Dermis lymphatic vessel endothelial cell (primary cell): Measurements from ENCODE around the gene CHRNA9. TPM values are rescaled to one million over a fixed set of nuclear protein-coding genes. Genes with fewer than 3 reads are reported as not detected.

ENCODE experiments used
- total RNA-seq: library from RNA; depleted of rRNA; stranded (reverse); fragments of >200 nt; gene quantifications from 2 replicates; pipeline ENCODE4 v1.2.1, GENCODE V29; 2014

Gene CHRNA9
- not detected in 2 replicates for total RNA-seq

GRCh38 chr4:40334591-40335524 lies at the start of gene CHRNA9:
Gene CHRNA9, plus strand, starts transcription at chr4:40335333. Its CDS starts 135 bp downstream, at chr4:40335468.

Other genes starting within 250 kb of the CHRNA9 start
- under 0.01 TPM in 1 of 2 replicates, not detected in the other for gene RHOH, start 138.3 kb upstream of the CHRNA9 start, total RNA-seq